22Rv1 (cell line): ENCODE results near the gene VPS72.

ENCODE experiments used
- CTCF ChIP-seq: fragments of 450-650 bp; IDR thresholded peaks from 2 replicates; pipeline ENCODE4 v1.5.1; 2017; ENCODE audit warnings: mild to moderate bottlenecking
- ZFX ChIP-seq: fragments of 450-650 bp; IDR thresholded peaks from 2 replicates; pipeline ENCODE4 v1.6.1; 2017; ENCODE audit warnings: antibody characterized with exemption, borderline replicate concordance

GRCh38 chr1:151192047-151192446, 2.0 kb upstream of the VPS72 start:
- TF ChIP-seq CTCF (no peak), ZFX (no peak)
